ENCODE results near the gene SSTR3.

DNA sequence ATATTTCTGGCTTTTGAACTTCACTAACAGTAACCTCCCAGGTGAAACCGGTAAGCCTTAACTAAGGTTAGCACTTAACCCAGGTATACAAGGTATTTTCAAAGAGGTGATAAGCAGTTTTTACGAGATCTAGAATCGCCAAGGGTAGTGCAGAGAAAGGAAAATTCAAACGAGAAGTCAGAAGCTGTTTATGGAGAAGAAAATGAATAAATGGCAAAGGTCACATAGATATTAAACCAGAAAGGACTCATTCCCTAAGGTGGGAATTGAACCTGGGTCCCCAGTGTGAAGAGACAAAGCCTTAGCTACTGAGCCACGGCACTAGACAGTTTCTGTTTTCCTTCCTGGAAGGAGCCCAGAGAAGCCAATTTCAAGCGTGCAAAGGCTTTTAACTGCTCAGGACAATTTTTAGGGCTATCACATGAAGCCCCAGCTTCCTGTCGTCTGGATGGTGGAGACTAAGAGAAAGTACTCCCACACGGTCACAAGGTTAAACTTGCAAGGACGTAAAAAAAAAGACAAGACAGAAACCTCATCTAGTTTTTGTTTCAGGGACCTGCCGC lies 18.6 kb downstream of the SSTR3 start:
- TF ChIP-seq POLR2A (IDR thresholded peaks at IDR 0.05) (no peak), CTCF (IDR thresholded peaks at IDR 0.05) (no peak), POLR2AphosphoS5 (IDR thresholded peaks at IDR 0.05) (no peak)

Data from transverse colon (tissue), 4 donors.